ENCODE measurements around the gene GGN. TPM values are rescaled to one million over a fixed set of nuclear protein-coding genes. Genes with fewer than 3 reads are reported as not detected.
A peak's percentile ranks its signal among the peaks of the same experiment; 100 is the strongest.

GGN gene
- total RNA-seq, 2 experiments from 2014 or later, result not detected

DNA sequence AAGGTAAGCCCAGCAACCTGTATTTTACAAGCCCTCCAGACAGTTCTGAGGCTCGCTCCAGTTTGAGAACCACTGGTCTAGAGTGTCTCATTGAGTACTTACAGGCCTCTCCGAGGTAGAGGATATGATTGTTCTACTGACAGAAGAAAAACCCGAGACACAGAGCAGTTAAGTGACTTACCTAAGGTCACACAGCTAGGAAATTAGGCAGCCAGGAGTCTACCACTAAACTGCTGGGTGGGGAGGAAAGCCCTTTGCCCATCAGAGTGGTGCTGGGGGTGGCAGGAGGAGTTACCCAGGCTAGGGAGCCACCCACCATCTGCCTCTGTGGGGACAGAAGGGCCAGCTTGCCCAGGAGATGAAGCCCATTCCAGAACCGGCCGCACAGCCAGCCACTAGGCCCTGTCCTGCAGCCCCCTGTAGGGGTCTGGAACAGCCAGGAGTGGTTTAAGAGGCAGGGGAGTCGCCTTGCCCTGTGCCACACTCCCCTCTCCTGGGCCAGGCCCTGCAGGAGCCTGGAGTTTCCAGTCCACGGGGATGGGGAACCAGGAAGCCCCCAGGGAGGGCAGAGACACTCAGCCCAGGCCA, 37.5 kb upstream of the GGN start:
- CTCF ChIA-PET, result interaction anchor here (3.5 kb wide), 1 partner anchor 23 kb away, joined by 19 read pairs; the partner anchor contains the start of gene FAM98C
- Mint-ChIP-seq H3K4me3 (no peak overlapping the region), H3K27me3 (peaks cover 6% of the 10 kb centered on the region), H3K9me3 (no peaks in the 10 kb centered on the region), H3K36me3 (ENCODE audit: low read depth) (no peaks in the 10 kb centered on the region), H3K27ac (peak overlapping the region; percentile 18), H3K4me1 (ENCODE audit: low read depth) (peaks cover 23% of the 10 kb centered on the region)
- intact Hi-C loops (cut with micrococcal nuclease), result no loop called here
- TF ChIP-seq, protein P1, sequence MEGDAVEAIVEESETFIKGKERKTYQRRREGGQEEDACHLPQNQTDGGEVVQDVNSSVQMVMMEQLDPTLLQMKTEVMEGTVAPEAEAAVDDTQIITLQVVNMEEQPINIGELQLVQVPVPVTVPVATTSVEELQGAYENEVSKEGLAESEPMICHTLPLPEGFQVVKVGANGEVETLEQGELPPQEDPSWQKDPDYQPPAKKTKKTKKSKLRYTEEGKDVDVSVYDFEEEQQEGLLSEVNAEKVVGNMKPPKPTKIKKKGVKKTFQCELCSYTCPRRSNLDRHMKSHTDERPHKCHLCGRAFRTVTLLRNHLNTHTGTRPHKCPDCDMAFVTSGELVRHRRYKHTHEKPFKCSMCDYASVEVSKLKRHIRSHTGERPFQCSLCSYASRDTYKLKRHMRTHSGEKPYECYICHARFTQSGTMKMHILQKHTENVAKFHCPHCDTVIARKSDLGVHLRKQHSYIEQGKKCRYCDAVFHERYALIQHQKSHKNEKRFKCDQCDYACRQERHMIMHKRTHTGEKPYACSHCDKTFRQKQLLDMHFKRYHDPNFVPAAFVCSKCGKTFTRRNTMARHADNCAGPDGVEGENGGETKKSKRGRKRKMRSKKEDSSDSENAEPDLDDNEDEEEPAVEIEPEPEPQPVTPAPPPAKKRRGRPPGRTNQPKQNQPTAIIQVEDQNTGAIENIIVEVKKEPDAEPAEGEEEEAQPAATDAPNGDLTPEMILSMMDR (IDR thresholded peaks at IDR 0.05), result no peak
- POLR2A ChIA-PET, result interaction anchor here (1.2 to 1.6 kb wide), 2 partner anchors 10 to 126 kb away, joined by 3 read pairs; no protein-coding TSS in a partner anchor
- no peak for DNase-seq
- ATAC-seq, result no peak

DNA sequence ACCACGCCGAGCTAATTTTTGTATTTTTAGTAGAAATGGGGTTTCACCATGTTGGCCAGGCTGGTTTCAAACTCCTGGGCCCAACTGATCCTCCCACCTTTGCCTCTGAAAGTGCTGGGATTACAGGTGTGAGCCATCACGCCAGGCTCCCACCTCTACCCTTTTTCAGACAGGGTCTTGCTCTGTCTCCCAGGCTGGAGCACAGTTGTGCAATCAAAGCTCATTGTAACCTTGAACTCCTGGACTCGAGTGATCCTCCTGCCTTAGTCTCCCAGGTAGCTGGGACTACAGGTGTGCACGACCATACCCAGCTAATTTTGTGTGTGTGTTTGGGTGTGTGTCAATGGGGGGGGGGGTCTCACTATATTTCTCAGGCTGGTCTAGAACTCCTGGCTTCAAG, 36.4 kb upstream of the GGN start:
- Mint-ChIP-seq H3K27ac (no peak overlapping the region), H3K27me3 (peaks cover 6% of the 10 kb centered on the region), H3K4me3 (no peak overlapping the region), H3K9me3 (no peaks in the 10 kb centered on the region), H3K4me1 (ENCODE audit: low read depth) (peaks cover 17% of the 10 kb centered on the region), H3K36me3 (ENCODE audit: low read depth) (no peaks in the 10 kb centered on the region)
- CTCF ChIA-PET, result interaction anchor here (3.5 kb wide), 1 partner anchor 21 kb away, joined by 19 read pairs; the partner anchor contains the start of gene FAM98C
- no peak for DNase-seq
- no peak for ATAC-seq
- POLR2A ChIA-PET, result interaction anchor here (0.6 kb wide), 1 partner anchor 38 kb away, joined by 3 read pairs; no protein-coding TSS in a partner anchor
- TF ChIP-seq, protein P1 (IDR thresholded peaks at IDR 0.05), result no peak
- intact Hi-C loops (cut with micrococcal nuclease), result no loop called here

GRCh38 chr19:38422438-38422837, 34.6 kb upstream of the GGN start:
- Mint-ChIP-seq H3K4me3 (no peak overlapping the region), H3K4me1 (ENCODE audit: low read depth) (peaks cover 16% of the 10 kb centered on the region), H3K27ac (no peak overlapping the region), H3K9me3 (no peaks in the 10 kb centered on the region), H3K36me3 (ENCODE audit: low read depth) (no peaks in the 10 kb centered on the region), H3K27me3 (peaks cover 3% of the 10 kb centered on the region)
- ChIA-PET CTCF (interaction anchor here (0.8 kb wide), 1 partner anchor 20 kb away, joined by 3 read pairs; the partner anchor contains the start of gene FAM98C), POLR2A (interaction anchor here (0.6 kb wide), 1 partner anchor 48 kb away, joined by 3 read pairs; the partner anchor contains the start of gene PSMD8)
- TF ChIP-seq, protein P1 (IDR thresholded peaks at IDR 0.05), result no peak
- ATAC-seq, result no peak
- no peak for DNase-seq
- intact Hi-C loops (cut with micrococcal nuclease), result no loop called here

DNA sequence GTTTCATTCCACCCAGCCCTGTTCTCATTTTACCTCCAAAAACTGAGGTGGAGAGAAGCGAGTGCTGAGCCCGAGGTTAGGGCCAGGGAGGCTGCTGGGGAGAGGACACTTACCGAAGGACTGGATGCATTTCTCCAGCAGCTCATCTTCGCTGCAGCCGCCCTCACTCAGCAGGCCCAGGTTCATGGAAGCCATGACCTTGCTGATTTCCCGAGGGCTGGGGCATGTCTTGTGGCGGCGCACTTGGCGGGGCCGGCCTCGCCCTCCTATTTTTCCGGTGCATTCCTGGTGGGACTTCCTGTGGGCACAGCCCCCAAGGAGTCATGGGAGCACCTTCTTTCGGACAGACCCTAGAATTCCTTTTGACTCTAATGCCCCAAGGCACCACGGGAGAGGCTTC, 34.0 kb upstream of the GGN start:
- intact Hi-C loops (cut with micrococcal nuclease), result no loop called here
- Mint-ChIP-seq H3K9me3 (no peaks in the 10 kb centered on the region), H3K4me3 (no peak overlapping the region), H3K27me3 (peaks cover 3% of the 10 kb centered on the region), H3K4me1 (ENCODE audit: low read depth) (peaks cover 20% of the 10 kb centered on the region), H3K36me3 (ENCODE audit: low read depth) (no peaks in the 10 kb centered on the region), H3K27ac (no peak overlapping the region)
- TF ChIP-seq, protein P1 (IDR thresholded peaks at IDR 0.05), result no peak
- ChIA-PET POLR2A (interaction anchor here (0.6 kb wide), 1 partner anchor 47 kb away, joined by 3 read pairs; the partner anchor contains the start of gene PSMD8), CTCF (interaction anchor here (7.3 kb wide), 1 partner anchor 19 kb away, joined by 35 read pairs; the partner anchor contains the start of gene FAM98C)
- DNase-seq (no peak), ATAC-seq (no peak)

GRCh38 chr19:38420935-38421334, 33.1 kb upstream of the GGN start:
- Mint-ChIP-seq H3K9me3 (no peaks in the 10 kb centered on the region), H3K4me3 (no peak overlapping the region), H3K36me3 (ENCODE audit: low read depth) (no peaks in the 10 kb centered on the region), H3K4me1 (ENCODE audit: low read depth) (peaks cover 16% of the 10 kb centered on the region), H3K27ac (no peak overlapping the region), H3K27me3 (peaks cover 3% of the 10 kb centered on the region)
- ATAC-seq (no peak), DNase-seq (no peak)
- TF ChIP-seq, protein P1 (IDR thresholded peaks at IDR 0.05), result no peak
- CTCF ChIA-PET, result interaction anchor here (7.3 kb wide), 1 partner anchor 18 kb away, joined by 35 read pairs; the partner anchor contains the start of gene FAM98C
- POLR2A ChIA-PET, result no interaction called here
- intact Hi-C loops (cut with micrococcal nuclease), result no loop called here
